Breast epithelium (tissue), 3 donors: Measurements from ENCODE around the gene MBD2.

Source experiments
- CTCF ChIP-seq, 3 donors: fragments of 450-650 bp; IDR thresholded peaks; one replicate each; pipeline ENCODE4 v1.5.1; 2016 to 2017; ENCODE audit warnings: antibody characterized with exemption in 3 of 3, mild to moderate bottlenecking in 3 of 3, moderate library complexity in 3 of 3
- POLR2A ChIP-seq: fragments of 450-650 bp; IDR thresholded peaks from one replicate; pipeline ENCODE4 v1.6.1; 2016; ENCODE audit warnings: antibody characterized with exemption, mild to moderate bottlenecking, moderate library complexity

GRCh38 chr18:54187372-54187771, 37.1 kb downstream of the MBD2 start:
- TF ChIP-seq CTCF (IDR thresholded peaks at IDR 0.05) (no peak), POLR2A (no peak)
